Measurements from ENCODE around the gene UNC79.

Gene UNC79

GRCh38 chr14:93741556-93742230 lies 311.0 kb downstream of the UNC79 start:
- Histone ChIP-seq H3K27ac (ENCODE audit: low read length) (no peak overlapping the region), H3K4me1 (ENCODE audit: low read length) (no peaks in the 10 kb centered on the region), H3K4me3 (ENCODE audit: low read length) (no peak overlapping the region), H3K79me2 (ENCODE audit: low read length) (no peaks in the 10 kb centered on the region), H3K9ac (ENCODE audit: low read length) (no peak overlapping the region), H3K4me2 (ENCODE audit: low read depth, low read length) (no peak overlapping the region), H3K9me2 (replicated peaks; ENCODE audit: insufficient read depth, low read length) (no peaks in the 10 kb centered on the region), H3K27me3 (replicated peaks; ENCODE audit: insufficient read depth, low read length) (no peaks in the 10 kb centered on the region), H2AFZ (ENCODE audit: low read length) (no peak overlapping the region), H3K9me3 (replicated peaks; ENCODE audit: insufficient read depth, low read length) (no peaks in the 10 kb centered on the region), H3K36me3 (replicated peaks; ENCODE audit: insufficient read depth, low read length) (no peaks in the 10 kb centered on the region), H3F3A (ENCODE audit: insufficient read depth, low read length) (no peaks in the 10 kb centered on the region), H4K20me1 (ENCODE audit: insufficient read depth, low read length) (no peaks in the 10 kb centered on the region)
- no peak for DNase-seq
- TF ChIP-seq EZH2phosphoT487 (IDR thresholded peaks at IDR 0.05; ENCODE audit: low read length), result no peak
- TF ChIP-seq, protein P1, sequence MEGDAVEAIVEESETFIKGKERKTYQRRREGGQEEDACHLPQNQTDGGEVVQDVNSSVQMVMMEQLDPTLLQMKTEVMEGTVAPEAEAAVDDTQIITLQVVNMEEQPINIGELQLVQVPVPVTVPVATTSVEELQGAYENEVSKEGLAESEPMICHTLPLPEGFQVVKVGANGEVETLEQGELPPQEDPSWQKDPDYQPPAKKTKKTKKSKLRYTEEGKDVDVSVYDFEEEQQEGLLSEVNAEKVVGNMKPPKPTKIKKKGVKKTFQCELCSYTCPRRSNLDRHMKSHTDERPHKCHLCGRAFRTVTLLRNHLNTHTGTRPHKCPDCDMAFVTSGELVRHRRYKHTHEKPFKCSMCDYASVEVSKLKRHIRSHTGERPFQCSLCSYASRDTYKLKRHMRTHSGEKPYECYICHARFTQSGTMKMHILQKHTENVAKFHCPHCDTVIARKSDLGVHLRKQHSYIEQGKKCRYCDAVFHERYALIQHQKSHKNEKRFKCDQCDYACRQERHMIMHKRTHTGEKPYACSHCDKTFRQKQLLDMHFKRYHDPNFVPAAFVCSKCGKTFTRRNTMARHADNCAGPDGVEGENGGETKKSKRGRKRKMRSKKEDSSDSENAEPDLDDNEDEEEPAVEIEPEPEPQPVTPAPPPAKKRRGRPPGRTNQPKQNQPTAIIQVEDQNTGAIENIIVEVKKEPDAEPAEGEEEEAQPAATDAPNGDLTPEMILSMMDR (IDR thresholded peaks at IDR 0.05; ENCODE audit: low read length), result no peak
- TF ChIP-seq EZH2 (optimal IDR thresholded peaks at IDR 0.05; ENCODE audit: low read depth, low read length), result no peak

GRCh38 chr14:93742761-93743160 lies 312.0 kb downstream of the UNC79 start:
- Histone ChIP-seq H3K79me2 (ENCODE audit: low read length) (no peaks in the 10 kb centered on the region), H3K4me1 (ENCODE audit: low read length) (no peaks in the 10 kb centered on the region), H4K20me1 (ENCODE audit: insufficient read depth, low read length) (no peaks in the 10 kb centered on the region), H2AFZ (ENCODE audit: low read length) (no peak overlapping the region), H3K27me3 (replicated peaks; ENCODE audit: insufficient read depth, low read length) (no peaks in the 10 kb centered on the region), H3K36me3 (replicated peaks; ENCODE audit: insufficient read depth, low read length) (no peaks in the 10 kb centered on the region), H3K9me3 (replicated peaks; ENCODE audit: insufficient read depth, low read length) (no peaks in the 10 kb centered on the region), H3K9ac (ENCODE audit: low read length) (no peak overlapping the region), H3K9me2 (replicated peaks; ENCODE audit: insufficient read depth, low read length) (no peaks in the 10 kb centered on the region), H3K27ac (ENCODE audit: low read length) (no peak overlapping the region), H3K4me3 (ENCODE audit: low read length) (no peak overlapping the region), H3K4me2 (ENCODE audit: low read depth, low read length) (no peak overlapping the region), H3F3A (ENCODE audit: insufficient read depth, low read length) (no peaks in the 10 kb centered on the region)
- TF ChIP-seq, protein P1 (IDR thresholded peaks at IDR 0.05; ENCODE audit: low read length), result no peak
- TF ChIP-seq EZH2phosphoT487 (IDR thresholded peaks at IDR 0.05; ENCODE audit: low read length) (no peak), EZH2 (optimal IDR thresholded peaks at IDR 0.05; ENCODE audit: low read depth, low read length) (no peak)
- no peak for DNase-seq

DNA sequence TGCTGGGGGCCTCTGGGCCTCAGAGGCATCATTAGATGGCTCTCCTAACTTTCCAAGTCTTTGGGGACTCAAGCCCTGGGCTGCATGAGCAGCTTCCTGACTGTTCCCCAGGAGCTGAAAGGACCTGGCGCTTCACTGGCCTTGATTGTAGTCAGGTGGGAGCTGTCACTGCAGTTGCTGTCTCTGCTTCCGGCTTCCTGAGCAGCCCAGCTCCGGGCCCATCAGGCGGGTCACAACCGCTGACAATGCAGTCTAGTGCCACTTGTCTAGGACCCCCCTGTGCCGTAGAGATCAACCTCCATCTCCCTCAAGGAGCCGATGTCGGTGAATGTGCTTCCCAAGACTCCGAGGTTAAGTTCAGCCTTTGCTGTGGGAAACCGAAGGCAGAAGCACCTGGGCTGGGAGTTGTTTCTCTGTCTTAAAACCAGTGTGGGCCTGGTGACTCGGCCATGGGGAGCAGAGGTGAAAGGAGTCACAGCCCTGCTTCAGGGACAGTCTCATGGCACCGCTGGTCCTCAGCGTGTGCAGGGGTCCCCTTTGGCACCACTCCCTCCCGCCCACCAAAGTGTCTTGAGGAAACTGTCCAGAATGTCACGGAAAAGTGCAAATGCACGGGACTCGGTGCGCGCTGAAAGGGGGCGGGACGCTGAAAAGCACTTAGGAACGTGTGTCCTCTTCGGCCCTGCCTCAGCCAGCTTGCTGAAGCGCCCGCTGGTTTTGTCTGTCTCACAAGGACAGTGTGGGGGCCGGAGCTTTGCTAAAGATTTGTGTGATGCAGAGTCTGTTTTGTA lies 312.7 kb downstream of the UNC79 start:
- no peaks in the 10 kb centered on the region for H3K9me2 ChIP-seq (replicated peaks; ENCODE audit: insufficient read depth, low read length)
- H4K20me1 ChIP-seq (ENCODE audit: insufficient read depth, low read length), result no peaks in the 10 kb centered on the region
- TF ChIP-seq EZH2 (optimal IDR thresholded peaks at IDR 0.05; ENCODE audit: low read depth, low read length) (no peak), EZH2phosphoT487 (IDR thresholded peaks at IDR 0.05; ENCODE audit: low read length) (no peak)
- TF ChIP-seq, protein P1 (IDR thresholded peaks at IDR 0.05; ENCODE audit: low read length), result no peak
- no peaks in the 10 kb centered on the region for H3F3A ChIP-seq (ENCODE audit: insufficient read depth, low read length)
- H3K9me3 ChIP-seq (replicated peaks; ENCODE audit: insufficient read depth, low read length), result no peaks in the 10 kb centered on the region
- H3K9ac ChIP-seq (ENCODE audit: low read length), result no peak overlapping the region
- H3K4me2 ChIP-seq (ENCODE audit: low read depth, low read length), result no peak overlapping the region
- no peaks in the 10 kb centered on the region for H3K4me1 ChIP-seq (ENCODE audit: low read length)
- no peaks in the 10 kb centered on the region for H3K27me3 ChIP-seq (replicated peaks; ENCODE audit: insufficient read depth, low read length)
- H3K36me3 ChIP-seq (replicated peaks; ENCODE audit: insufficient read depth, low read length), result no peaks in the 10 kb centered on the region
- H3K4me3 ChIP-seq (ENCODE audit: low read length), result no peak overlapping the region
- no peak overlapping the region for H2AFZ ChIP-seq (ENCODE audit: low read length)
- DNase-seq, result no peak
- no peaks in the 10 kb centered on the region for H3K79me2 ChIP-seq (ENCODE audit: low read length)
- H3K27ac ChIP-seq (ENCODE audit: low read length), result no peak overlapping the region
